GM18519 (cell line): ENCODE data around the gene GPR180.

Experiments used
- ATAC-seq: cut with Tn5 transposase; IDR thresholded peaks from one replicate; pipeline ENCODE4 v1.9.1; 2021; ENCODE audit warnings: mild to moderate bottlenecking, moderate library complexity; ENCODE audit not compliant: unreplicated experiment, low FRiP score

Gene GPR180

GRCh38 chr13:94640721-94641120 is 39.1 kb downstream of the GPR180 start:
- ATAC-seq, result no peak

DNA sequence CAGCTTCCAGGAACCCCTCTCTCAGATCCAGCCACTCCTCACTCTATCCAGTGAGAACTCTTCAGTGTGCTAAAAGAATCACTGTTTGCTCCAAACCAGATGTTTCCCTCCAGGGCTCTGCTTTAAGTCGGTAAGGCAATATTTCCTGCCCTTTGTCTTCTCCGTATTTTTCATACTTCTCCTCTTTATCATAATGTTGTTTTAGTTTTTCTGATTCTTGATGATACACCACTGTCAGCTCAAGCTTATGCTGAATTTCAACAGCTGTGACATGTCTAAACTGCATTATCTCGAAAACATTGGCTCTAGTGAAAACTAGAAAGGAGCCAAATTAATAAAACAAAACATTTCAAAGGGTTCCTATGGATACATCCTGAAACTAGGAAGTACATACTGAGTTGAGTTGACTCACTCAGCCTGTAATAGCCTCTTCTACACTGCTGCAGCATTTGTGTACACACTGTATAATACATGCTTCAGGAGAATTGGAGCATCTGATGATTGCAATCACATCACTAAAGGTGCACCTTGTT is 39.8 kb downstream of the GPR180 start:
- ATAC-seq, result no peak

DNA sequence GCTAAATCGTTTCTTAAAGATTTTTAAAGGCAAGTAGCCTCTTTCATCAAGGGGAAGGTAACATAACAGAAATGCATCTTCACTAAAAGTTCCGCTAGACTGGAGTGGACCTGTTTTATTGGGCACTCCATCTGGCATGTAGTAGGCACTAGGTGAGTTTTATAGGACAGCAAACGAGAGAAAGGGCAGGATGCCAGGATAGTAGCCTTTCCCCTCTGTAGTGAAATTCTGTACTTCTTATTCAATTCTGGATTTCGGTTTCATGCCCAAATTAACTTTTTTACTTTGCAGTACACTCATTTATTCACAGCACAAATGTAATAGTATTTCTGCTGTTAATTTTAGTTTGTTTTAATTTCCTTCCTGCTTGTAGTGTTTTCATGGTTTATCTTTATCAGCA is 45.2 kb downstream of the GPR180 start:
- ATAC-seq, result peak; percentile 68

GRCh38 chr13:94656176-94656575 is 54.5 kb downstream of the GPR180 start:
- no peak for ATAC-seq

DNA sequence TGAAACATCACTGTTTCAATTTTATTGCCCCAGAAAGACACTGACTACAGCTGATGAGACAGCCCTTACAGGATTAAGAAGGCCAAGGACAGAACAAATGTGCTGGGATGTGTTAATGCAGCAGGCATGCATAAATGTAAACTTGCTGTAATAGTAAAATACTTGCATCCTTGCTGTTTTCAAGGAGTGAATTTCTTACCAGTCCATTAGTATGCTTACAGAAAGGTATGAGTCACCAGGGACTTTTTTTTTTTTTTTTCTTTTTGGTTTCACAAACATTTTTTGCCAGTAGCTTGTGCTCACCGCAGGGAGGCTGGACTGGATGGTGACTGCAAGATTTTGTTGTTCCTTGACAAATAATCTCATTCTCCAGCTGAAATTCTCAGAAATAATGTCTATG is 55.1 kb downstream of the GPR180 start:
- ATAC-seq, result peak; percentile 72

DNA sequence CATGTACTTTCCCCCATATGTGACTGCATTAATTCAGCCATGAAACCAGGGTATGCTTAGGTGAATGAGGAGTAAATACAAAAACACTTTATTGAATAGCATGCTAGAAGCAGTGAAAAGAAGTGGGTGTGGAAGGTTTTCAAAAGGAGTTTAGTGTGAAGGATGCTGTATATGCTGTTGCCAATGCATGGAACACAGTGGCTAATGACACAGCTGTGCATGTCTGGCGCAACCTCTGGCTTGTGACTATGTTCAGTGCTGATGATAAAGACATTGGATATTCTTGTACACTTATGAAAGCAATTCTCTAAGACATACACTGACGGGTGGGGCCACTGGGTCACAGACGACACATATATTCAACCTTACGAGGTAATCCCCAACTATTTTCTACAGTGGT is 55.5 kb downstream of the GPR180 start:
- peak; percentile 24 for ATAC-seq

GRCh38 chr13:94658926-94659597 is 57.4 kb downstream of the GPR180 start:
- ATAC-seq, result no peak

- no peak for ATAC-seq
Observed at GRCh38 chr13:94659598-94659946, 57.9 kb downstream of the GPR180 start.

DNA sequence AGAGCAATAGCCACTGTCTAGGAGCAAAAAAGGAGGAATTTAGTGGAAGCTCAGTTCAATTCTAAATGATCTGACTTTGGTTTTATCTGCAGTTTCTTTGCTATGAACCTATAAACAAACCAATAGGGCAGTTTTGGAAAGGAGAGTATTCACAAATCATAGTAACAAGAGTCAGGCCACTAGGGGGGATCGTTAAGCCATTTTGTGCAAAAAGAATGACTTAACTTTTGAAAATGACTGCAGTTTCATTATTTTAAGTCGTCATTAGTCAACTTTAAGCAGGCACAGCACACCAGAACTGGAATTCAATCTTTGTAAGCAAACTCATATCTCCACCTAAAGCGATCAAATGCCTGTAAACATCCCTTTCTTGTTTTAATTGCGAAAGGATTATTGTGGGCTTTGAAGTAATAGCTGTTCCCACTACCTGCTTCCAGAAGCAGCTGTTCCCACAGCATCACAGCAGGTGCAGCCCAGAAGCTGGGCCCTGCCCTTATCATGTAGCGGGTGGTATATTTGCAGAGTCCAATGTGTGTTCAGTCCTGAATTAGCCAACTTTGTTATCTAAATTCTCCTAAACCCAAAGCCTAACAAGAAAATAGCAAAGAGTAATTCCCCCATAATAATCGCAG is 59.2 kb downstream of the GPR180 start:
- no peak for ATAC-seq

DNA sequence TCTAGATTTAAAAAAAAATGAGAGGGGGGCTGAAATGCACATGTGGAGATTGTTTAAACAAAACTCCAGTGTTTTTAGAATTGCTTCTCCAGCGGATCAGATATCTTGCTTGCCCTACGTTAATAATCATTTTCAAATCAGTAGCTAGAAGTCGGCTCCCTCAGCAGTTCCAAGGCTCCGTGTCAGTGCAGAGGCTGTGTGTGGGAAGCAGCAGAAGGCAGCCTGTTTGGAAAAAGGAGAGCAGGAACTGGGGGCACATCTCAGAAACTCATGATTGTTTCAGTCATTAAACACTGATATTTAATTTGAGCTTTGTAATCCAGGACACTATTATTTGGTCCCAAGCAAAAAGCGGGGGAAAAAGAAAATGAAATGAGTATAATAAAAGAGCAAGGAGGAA is 59.7 kb downstream of the GPR180 start:
- ATAC-seq, result no peak

- ATAC-seq, result no peak
Observed at GRCh38 chr13:94662274-94662945, 60.8 kb downstream of the GPR180 start.

DNA sequence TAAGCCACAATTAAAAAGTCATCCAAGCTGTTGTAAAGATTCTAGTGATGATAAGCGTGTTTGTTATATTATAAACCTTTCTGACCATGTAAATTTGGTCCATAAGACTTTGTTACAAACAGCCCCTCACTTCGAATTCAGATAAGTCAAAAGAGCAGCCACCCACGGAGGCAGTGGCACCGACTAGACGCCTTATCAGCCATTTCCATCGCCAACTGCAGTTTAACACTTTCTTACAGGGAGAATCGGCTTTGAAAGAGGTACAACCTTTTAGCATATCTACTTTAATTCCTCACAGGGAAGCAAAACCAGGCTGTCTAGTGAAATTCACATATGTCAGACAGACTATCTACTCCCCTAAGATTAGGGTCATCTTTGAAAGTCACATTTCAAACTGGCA is 63.2 kb downstream of the GPR180 start:
- no peak for ATAC-seq

DNA sequence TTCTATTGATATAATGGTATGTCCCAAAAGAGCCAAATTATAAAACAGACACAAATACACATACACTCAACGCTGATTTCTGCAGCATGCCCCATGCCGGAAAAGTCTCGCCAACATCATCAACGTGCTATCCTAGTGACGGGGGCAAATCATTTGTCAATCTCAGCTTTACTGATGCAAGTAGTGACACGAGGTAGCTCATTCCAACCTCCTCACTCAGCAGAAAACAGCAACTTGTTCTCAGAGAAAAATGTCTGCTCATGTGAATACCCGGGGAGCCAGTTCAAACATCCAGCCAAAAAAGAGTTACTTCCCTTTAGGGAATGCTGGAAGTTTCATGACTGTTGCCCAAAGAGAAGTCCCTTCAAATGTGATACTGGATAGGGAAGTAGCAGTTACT is 64.4 kb downstream of the GPR180 start:
- no peak for ATAC-seq

- peak; percentile 50 for ATAC-seq
Observed at GRCh38 chr13:94667190-94667589, 65.5 kb downstream of the GPR180 start.

- ATAC-seq, result no peak
Observed at GRCh38 chr13:94672400-94672799, 70.7 kb downstream of the GPR180 start.

- ATAC-seq, result no peak
Observed at GRCh38 chr13:94673851-94674250, 72.2 kb downstream of the GPR180 start.

- peak; percentile 80 for ATAC-seq
Observed at GRCh38 chr13:94674609-94675348, 73.1 kb downstream of the GPR180 start.

DNA sequence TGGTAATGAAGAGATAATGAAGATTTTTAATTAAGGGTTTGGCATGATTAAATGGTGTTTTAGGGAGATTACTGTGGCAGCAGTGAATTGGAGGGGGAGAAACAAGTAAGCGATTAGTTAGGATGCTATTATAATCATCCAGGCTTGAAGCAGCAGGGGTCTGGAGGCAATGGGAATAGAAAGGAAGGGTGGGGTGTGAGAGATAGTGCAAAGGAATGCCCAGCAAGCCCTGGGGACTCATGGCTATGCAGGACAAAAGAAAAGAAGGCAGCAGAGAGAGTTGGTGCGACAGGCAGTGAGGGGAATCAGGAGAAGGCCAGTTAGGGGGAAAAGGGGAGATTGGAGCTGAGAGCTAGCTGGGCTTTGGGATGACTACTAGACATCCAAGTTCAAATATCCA is 76.1 kb downstream of the GPR180 start:
- ATAC-seq, result no peak

GRCh38 chr13:94678845-94679244 is 77.2 kb downstream of the GPR180 start:
- no peak for ATAC-seq

DNA sequence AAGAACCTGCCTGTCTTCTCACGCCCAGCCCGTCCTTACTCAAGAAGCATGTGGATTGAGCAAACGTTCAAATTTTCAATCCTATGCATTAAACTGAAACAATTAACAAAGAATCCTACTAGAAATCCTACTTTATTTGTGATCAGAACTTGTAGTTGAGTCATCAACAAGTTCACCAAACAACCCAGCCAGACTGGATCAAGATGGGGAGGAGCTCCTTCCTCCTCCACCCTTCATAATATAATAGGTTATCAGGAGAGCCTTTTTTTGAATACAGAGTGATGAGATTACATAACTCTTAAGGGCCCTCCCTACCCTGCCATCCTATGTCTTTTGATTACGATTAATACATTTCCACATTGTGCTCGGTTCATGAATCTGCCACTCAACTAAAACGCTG is 78.0 kb downstream of the GPR180 start:
- no peak for ATAC-seq

DNA sequence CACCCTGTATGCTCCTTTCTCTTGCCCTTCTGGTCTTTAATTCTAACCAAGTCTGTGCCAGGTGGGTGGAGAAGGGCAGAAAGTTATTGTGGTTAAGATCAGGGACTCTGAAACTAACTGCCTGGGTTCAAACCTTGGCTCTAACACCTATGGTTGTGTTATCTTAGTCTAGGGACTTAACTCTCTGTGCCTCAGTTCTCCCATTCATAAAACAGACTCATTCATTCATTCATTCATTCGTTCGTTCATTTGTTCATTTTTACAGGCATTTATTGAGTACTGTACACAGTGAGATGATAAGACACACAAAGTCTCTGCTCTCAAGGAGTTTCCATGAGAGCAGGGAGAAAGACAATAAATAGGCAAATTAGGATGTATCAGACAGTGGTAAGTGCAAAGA is 80.6 kb downstream of the GPR180 start:
- no peak for ATAC-seq
